Measurements from ENCODE around the gene RERE.

RERE gene

DNA sequence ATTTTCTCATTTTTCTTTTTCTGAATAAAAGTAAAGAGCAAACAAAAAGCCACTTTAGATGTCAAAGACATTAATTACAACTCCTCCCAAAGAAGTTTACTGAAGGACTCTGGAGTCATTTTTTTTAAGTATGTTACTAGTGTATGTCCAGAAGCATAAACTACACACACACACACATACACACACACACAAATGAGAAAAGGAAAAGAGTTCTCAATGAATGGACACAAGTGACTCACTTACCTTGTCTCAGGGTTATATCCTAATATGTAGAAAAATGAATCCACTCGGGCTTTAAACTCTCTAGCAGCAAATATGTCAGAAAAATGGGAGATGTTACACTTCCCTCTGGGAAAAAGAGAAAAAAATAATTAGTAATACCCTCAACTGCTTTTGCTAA, 276.5 kb downstream of the RERE start:
- Histone ChIP-seq H3K27me3 (ENCODE audit: control insufficient read depth, insufficient read depth, low read length) (no peaks in the 10 kb centered on the region), H3K36me3 (ENCODE audit: control insufficient read depth, insufficient read depth, low read length) (peaks cover 33% of the 10 kb centered on the region), H3K4me1 (ENCODE audit: control insufficient read depth, insufficient read depth, low read length) (0 out of 2 replicates have a peak, but pooled peaks cover 4% of the 10 kb centered on the region)

DNA sequence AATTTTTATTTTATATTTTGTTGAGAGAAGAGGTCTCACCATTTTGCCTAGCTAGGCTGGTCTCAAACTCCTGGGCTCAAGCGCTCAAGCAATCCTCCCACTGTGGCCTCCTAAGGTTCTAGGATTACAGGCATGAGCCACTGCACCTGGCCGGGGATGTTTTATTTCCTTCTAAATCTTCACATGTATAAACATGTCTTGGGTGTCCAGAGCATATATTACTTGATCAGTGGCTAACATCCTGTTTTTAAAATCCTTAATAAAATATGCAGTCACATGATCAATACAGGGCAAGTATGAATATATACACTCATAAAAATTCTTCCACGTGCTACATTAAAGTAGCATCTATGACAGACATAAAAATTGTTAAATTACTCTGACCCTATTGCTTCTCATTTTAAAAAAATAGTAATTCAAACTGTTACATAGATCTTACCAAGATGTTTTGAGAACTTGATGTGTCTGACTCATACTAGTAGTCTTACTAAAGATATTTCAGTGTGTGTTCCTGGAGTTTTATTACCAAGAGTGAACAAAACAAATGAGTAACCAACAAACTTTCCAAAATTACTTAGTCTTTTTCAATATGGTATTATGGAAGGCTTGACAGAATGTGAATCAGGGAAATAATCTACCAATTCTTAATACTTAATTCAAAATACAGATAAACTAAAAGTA, 277.0 kb downstream of the RERE start:
- no peak overlapping the region for H3K27ac ChIP-seq (ENCODE audit: low read depth, low read length)

More for the DNA sequence above, 276.5 kb downstream of the RERE start:
- no peaks in the 10 kb centered on the region for H3K9me3 ChIP-seq (ENCODE audit: control insufficient read depth, insufficient read depth, low read depth, low read length)
- H3K4me3 ChIP-seq (ENCODE audit: low read depth, low read length), result no peak overlapping the region
- no peak overlapping the region for H3K27ac ChIP-seq (ENCODE audit: low read depth, low read length)
- no peak overlapping the region for H3K9ac ChIP-seq (ENCODE audit: low read length)

DNA sequence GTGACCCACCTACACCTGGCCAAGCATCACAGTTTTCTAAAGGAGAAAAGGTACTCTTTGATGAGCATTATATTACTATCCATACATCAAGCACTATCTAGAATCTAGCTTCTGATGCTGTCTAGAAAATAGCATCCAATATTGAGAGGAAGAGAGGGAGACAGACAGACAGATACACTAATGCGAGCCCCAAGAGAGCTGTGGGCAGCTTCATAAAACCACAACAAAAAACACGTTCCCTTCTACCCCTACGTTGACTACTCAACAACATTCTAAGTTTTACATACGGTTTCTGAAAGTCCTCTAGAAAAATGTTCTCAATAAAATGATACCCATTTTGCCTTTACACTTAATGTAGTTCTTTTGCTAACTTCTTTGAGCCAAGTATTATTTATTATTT, 277.8 kb downstream of the RERE start:
- H3K4me1 ChIP-seq (ENCODE audit: control insufficient read depth, insufficient read depth, low read length), result 0 out of 2 replicates have a peak, but pooled peaks cover 4% of the 10 kb centered on the region
- no peak overlapping the region for H3K27ac ChIP-seq (ENCODE audit: low read depth, low read length)
- no peaks in the 10 kb centered on the region for H3K27me3 ChIP-seq (ENCODE audit: control insufficient read depth, insufficient read depth, low read length)
- H3K9ac ChIP-seq (ENCODE audit: low read length), result no peak overlapping the region
- no peaks in the 10 kb centered on the region for H3K9me3 ChIP-seq (ENCODE audit: control insufficient read depth, insufficient read depth, low read depth, low read length)
- no peak overlapping the region for H3K4me3 ChIP-seq (ENCODE audit: low read depth, low read length)
- peaks cover 26% of the 10 kb centered on the region for H3K36me3 ChIP-seq (ENCODE audit: control insufficient read depth, insufficient read depth, low read length)

More for the DNA sequence above, 277.0 kb downstream of the RERE start:
- Histone ChIP-seq H3K9ac (ENCODE audit: low read length) (no peak overlapping the region), H3K4me1 (ENCODE audit: control insufficient read depth, insufficient read depth, low read length) (0 out of 2 replicates have a peak, but pooled peaks cover 4% of the 10 kb centered on the region), H3K27me3 (ENCODE audit: control insufficient read depth, insufficient read depth, low read length) (no peaks in the 10 kb centered on the region), H3K36me3 (ENCODE audit: control insufficient read depth, insufficient read depth, low read length) (peaks cover 33% of the 10 kb centered on the region), H3K4me3 (ENCODE audit: low read depth, low read length) (no peak overlapping the region), H3K9me3 (ENCODE audit: control insufficient read depth, insufficient read depth, low read depth, low read length) (no peaks in the 10 kb centered on the region)

DNA sequence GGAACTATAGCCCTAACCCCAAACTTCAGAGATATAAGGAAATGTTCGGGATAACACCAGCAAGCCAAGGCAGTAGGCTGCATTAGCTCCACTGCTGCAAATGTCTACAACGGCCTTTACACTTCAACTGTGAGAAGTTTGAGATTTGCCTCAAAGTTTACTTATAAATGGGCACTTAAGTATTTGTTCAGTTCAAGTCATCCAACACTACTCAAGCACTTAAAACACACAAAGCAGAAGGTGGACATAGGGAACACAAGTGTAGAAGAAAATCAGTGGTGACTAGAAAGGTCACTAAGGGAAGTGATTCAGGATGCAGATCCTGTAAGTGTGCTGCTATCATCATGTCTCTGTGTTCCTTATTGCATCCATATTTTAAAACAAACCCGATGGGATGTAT, 278.9 kb downstream of the RERE start:
- H3K36me3 ChIP-seq (ENCODE audit: control insufficient read depth, insufficient read depth, low read length), result peaks cover 23% of the 10 kb centered on the region
- no peak overlapping the region for H3K9ac ChIP-seq (ENCODE audit: low read length)
- H3K27ac ChIP-seq (ENCODE audit: low read depth, low read length), result no peak overlapping the region
- H3K27me3 ChIP-seq (ENCODE audit: control insufficient read depth, insufficient read depth, low read length), result no peaks in the 10 kb centered on the region
- H3K9me3 ChIP-seq (ENCODE audit: control insufficient read depth, insufficient read depth, low read depth, low read length), result no peaks in the 10 kb centered on the region
- H3K4me1 ChIP-seq (ENCODE audit: control insufficient read depth, insufficient read depth, low read length), result 0 out of 2 replicates have a peak, but pooled peaks cover 4% of the 10 kb centered on the region
- no peak overlapping the region for H3K4me3 ChIP-seq (ENCODE audit: low read depth, low read length)

DNA sequence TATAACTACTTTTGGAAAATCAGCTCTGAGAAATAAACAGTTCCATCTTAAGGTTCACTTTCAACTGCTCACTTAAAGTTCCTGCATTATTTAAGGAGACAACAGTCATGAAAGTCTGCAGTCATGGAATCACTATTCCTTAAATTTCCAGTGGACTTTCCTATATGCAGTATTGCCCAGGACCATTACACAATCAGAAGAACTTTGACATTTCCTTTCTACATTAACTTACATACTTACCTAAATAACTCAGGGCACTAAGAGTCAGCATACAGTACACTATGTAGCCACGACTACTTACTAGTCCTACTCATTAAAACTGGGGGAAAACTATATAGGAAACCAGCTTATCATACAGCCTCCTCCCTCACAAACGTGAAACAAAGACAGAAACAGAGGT, 279.4 kb downstream of the RERE start:
- H3K9me3 ChIP-seq (ENCODE audit: control insufficient read depth, insufficient read depth, low read depth, low read length), result no peaks in the 10 kb centered on the region
- H3K36me3 ChIP-seq (ENCODE audit: control insufficient read depth, insufficient read depth, low read length), result peaks cover 24% of the 10 kb centered on the region
- H3K4me3 ChIP-seq (ENCODE audit: low read depth, low read length), result no peak overlapping the region
- no peak overlapping the region for H3K9ac ChIP-seq (ENCODE audit: low read length)
- H3K27me3 ChIP-seq (ENCODE audit: control insufficient read depth, insufficient read depth, low read length), result no peaks in the 10 kb centered on the region
- H3K4me1 ChIP-seq (ENCODE audit: control insufficient read depth, insufficient read depth, low read length), result 0 out of 2 replicates have a peak, but pooled peaks cover 4% of the 10 kb centered on the region
- no peak overlapping the region for H3K27ac ChIP-seq (ENCODE audit: low read depth, low read length)

DNA sequence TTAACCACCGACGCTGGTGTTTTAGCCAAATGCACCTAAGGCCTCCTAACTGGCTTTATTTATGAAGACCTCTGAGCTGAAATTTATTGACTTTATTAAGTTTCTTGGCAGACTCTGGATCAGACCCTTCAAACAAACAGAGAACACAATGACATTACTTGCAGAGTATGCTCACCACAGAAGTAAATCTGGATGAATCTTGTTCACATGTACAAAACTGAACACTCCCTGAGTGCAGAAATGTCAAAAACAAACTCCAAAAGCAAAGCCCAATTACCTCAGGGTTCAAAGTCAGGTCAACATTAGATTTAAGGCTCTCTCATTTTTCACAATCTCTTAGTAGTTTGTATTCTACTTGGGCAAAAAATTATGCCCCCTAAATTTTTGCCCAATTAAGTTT, 280.9 kb downstream of the RERE start:
- H3K9ac ChIP-seq (ENCODE audit: low read length), result no peak overlapping the region
- no peaks in the 10 kb centered on the region for H3K9me3 ChIP-seq (ENCODE audit: control insufficient read depth, insufficient read depth, low read depth, low read length)
- H3K27ac ChIP-seq (ENCODE audit: low read depth, low read length), result no peak overlapping the region
- H3K27me3 ChIP-seq (ENCODE audit: control insufficient read depth, insufficient read depth, low read length), result no peaks in the 10 kb centered on the region
- H3K36me3 ChIP-seq (ENCODE audit: control insufficient read depth, insufficient read depth, low read length), result peaks cover 20% of the 10 kb centered on the region
- no peaks in the 10 kb centered on the region for H3K4me1 ChIP-seq (ENCODE audit: control insufficient read depth, insufficient read depth, low read length)
- H3K4me3 ChIP-seq (ENCODE audit: low read depth, low read length), result no peak overlapping the region

DNA sequence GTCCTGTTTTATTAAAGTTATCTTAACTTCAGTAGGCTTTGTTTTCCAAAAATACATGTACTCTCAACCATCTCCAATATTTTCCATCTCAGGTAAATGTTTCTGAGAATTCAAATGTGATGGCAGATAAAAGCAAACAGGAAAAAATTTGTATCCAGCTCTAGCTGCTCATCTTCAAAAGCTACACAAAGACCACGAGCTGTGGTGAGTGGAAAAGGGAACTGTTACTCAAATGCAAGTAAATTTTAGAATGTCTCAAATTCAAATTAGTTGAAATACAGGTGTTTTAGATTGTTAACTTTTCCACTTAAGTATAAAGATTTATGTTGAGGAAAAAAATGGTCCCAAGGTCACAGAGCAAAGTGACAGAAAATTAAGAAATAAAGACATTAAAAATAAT, 283.5 kb downstream of the RERE start:
- no peaks in the 10 kb centered on the region for H3K4me1 ChIP-seq (ENCODE audit: control insufficient read depth, insufficient read depth, low read length)
- H3K9ac ChIP-seq (ENCODE audit: low read length), result no peak overlapping the region
- H3K27me3 ChIP-seq (ENCODE audit: control insufficient read depth, insufficient read depth, low read length), result no peaks in the 10 kb centered on the region
- H3K36me3 ChIP-seq (ENCODE audit: control insufficient read depth, insufficient read depth, low read length), result peaks cover 7% of the 10 kb centered on the region
- no peak overlapping the region for H3K4me3 ChIP-seq (ENCODE audit: low read depth, low read length)
- no peak overlapping the region; the same call in 1 of the 2 replicates for H3K27ac ChIP-seq (ENCODE audit: low read depth, low read length)
- H3K9me3 ChIP-seq (ENCODE audit: control insufficient read depth, insufficient read depth, low read depth, low read length), result no peaks in the 10 kb centered on the region

DNA sequence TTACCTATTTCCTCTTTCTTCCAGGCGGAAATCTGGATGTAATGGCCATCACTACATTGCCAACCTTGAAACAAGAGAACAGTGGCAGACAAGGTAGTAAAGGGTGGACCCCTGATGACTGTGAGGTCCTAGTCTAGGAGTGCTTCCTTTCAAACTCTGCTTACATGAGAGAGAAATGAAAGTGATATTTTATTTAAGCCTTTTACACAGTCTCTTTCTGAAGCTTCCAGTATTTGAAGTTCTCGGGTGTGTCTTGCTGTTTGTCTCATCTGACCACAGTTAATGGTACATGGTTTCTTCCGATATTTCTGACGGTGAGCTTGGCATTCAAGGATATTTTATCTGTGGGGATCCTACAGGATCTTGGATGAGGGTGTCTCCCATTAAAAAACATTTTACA, 284.3 kb downstream of the RERE start:
- no peaks in the 10 kb centered on the region for H3K4me1 ChIP-seq (ENCODE audit: control insufficient read depth, insufficient read depth, low read length)

DNA sequence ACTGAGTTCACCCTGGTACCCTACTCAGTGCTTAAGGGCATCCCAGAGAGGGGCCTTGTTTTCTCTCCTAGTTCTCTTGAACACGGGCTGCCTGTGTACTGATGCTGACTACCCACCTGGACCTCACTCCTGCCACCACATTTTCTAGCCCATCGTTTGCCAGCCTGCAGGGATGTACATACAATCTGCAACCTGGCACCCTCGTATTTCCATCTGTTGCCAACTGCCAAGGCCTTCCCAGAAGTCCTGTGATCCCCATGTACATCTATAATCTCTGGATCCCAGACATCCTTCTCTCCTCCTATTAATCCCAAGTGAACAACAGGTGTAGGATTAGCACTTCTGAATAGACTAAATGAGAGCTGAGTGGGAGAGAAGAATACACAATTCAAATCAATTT, 287.5 kb downstream of the RERE start:
- Histone ChIP-seq H3K27ac (ENCODE audit: low read depth, low read length) (no peak overlapping the region), H3K9me3 (ENCODE audit: control insufficient read depth, insufficient read depth, low read depth, low read length) (no peaks in the 10 kb centered on the region), H3K36me3 (ENCODE audit: control insufficient read depth, insufficient read depth, low read length) (0 out of 2 replicates have a peak, but pooled peaks cover 3% of the 10 kb centered on the region), H3K4me1 (ENCODE audit: control insufficient read depth, insufficient read depth, low read length) (peaks cover 27% of the 10 kb centered on the region), H3K9ac (ENCODE audit: low read length) (no peak overlapping the region), H3K27me3 (ENCODE audit: control insufficient read depth, insufficient read depth, low read length) (no peaks in the 10 kb centered on the region), H3K4me3 (ENCODE audit: low read depth, low read length) (no peak overlapping the region)

More for the DNA sequence above, 284.3 kb downstream of the RERE start:
- Histone ChIP-seq H3K4me3 (ENCODE audit: low read depth, low read length) (no peak overlapping the region), H3K9me3 (ENCODE audit: control insufficient read depth, insufficient read depth, low read depth, low read length) (no peaks in the 10 kb centered on the region), H3K27me3 (ENCODE audit: control insufficient read depth, insufficient read depth, low read length) (no peaks in the 10 kb centered on the region), H3K9ac (ENCODE audit: low read length) (no peak overlapping the region), H3K27ac (ENCODE audit: low read depth, low read length) (no peak overlapping the region), H3K36me3 (ENCODE audit: control insufficient read depth, insufficient read depth, low read length) (peaks cover 7% of the 10 kb centered on the region)

DNA sequence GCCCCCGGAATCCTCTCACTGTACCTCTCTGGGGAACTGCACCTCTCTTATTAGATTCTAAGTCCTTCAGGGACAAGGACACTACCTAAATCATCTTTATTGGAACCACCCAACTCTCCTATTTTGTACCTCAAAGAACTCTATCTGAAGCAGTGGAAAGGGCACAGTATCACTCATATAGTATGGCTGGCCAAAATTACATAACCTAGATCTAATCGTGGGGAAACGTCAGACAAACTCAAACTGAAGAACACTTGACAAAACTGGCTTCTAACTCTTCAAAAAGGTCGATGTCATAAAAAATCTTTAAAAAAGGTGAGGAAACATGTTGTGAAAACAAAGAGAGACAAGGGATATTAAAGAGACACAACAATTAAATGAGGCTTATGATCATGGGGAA, 289.5 kb downstream of the RERE start:
- Histone ChIP-seq H3K27me3 (ENCODE audit: control insufficient read depth, insufficient read depth, low read length) (no peaks in the 10 kb centered on the region), H3K27ac (ENCODE audit: low read depth, low read length) (no peak overlapping the region), H3K36me3 (ENCODE audit: control insufficient read depth, insufficient read depth, low read length) (peaks cover 6% of the 10 kb centered on the region; the same call in 1 of the 2 replicates), H3K9me3 (ENCODE audit: control insufficient read depth, insufficient read depth, low read depth, low read length) (no peaks in the 10 kb centered on the region), H3K9ac (ENCODE audit: low read length) (no peak overlapping the region), H3K4me1 (ENCODE audit: control insufficient read depth, insufficient read depth, low read length) (peaks cover 30% of the 10 kb centered on the region), H3K4me3 (ENCODE audit: low read depth, low read length) (no peak overlapping the region)

DNA sequence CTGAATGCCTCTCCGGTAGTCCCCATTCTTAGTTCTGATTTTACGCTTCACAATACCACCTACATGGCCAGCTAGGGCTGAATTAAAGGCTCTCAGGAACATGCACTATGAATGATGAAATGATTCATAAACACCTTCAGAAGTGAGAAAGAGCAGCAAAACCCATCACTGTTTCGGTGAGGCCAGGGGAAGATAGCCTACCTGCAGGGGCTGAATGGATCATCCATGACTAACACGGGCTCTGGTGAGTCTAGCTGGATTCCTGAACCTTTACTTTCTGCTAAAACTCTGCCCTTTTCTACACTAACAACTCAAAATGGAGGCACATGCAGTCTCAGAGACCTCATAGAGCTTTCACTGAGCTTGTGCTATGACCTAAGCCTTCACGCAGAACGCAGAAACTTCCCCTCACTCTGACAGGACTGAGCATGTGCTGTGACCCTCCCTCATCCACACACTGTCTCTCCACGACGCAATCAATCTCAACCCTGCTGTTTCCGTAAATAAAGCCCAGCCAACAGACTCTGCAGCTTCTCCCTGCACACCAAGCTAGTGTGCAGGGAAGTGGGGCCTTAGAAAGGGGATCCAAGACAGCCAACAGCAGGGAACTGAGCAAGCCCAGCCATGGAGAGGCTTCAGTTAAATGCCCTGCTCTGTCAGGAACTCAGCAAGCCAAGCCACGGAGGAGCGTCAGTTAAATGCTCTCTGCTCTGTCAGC, 291.7 kb downstream of the RERE start:
- Histone ChIP-seq H3K27ac (ENCODE audit: low read depth, low read length) (no peak overlapping the region), H3K9ac (ENCODE audit: low read length) (no peak overlapping the region), H3K27me3 (ENCODE audit: control insufficient read depth, insufficient read depth, low read length) (no peaks in the 10 kb centered on the region), H3K9me3 (ENCODE audit: control insufficient read depth, insufficient read depth, low read depth, low read length) (no peaks in the 10 kb centered on the region), H3K4me3 (ENCODE audit: low read depth, low read length) (peak overlapping the region; percentile 2; the same call in 1 of the 2 replicates), H3K4me1 (ENCODE audit: control insufficient read depth, insufficient read depth, low read length) (peaks cover 30% of the 10 kb centered on the region), H3K36me3 (ENCODE audit: control insufficient read depth, insufficient read depth, low read length) (peaks cover 10% of the 10 kb centered on the region; the same call in 1 of the 2 replicates)

All from HUES6 (cell line).